B cell (primary cell): ENCODE results near the gene GBA3. TPM values are rescaled to one million over a fixed set of nuclear protein-coding genes. Genes with fewer than 3 reads are reported as not detected.

Experiments
- ATAC-seq: fragments of 200-7000 bp; cut with Tn5 transposase; one replicate; pipeline ENCODE4 v1.10.0; 2021; ENCODE audit warnings: low read depth, mild to moderate bottlenecking, moderate number of reproducible peaks, moderate library complexity
- CTCF ChIA-PET: fragments of 350-600 bp; sonication (Branson Sonifier 250); formaldehyde crosslinking; loops from one replicate; lab custom pipeline; 2021; ENCODE audit warnings: antibody characterized with exemption, inconsistent platforms; lab: Charles Lee
- POLR2A ChIA-PET: fragments of 350-600 bp; sonication (Branson Sonifier 250); formaldehyde crosslinking; loops from one replicate; lab custom pipeline; 2021; ENCODE audit warnings: antibody characterized with exemption; lab: Charles Lee
- DNase-seq: peaks from one replicate; pipeline ENCODE4 v3.0.0; 2013
- H2AFZ ChIP-seq: 2 replicates; pipeline ENCODE4 v1.6.1; 2012; ENCODE audit warnings: mild to moderate bottlenecking, low read depth, low read length; ENCODE audit not compliant: insufficient read depth, poor library complexity, severe bottlenecking
- H3K27ac ChIP-seq, 2 donors: 1 replicate in 1 of 2; 2 replicates in 1 of 2; pipeline ENCODE4 v1.5.1; 2012 to 2013; ENCODE audit warnings: low read length in 2 of 2, mild to moderate bottlenecking in 2 of 2, moderate library complexity in 1 of 2
- H3K27me3 ChIP-seq, 4 experiments: fragments of 200-600 bp in 1 of 4; sonication (generic) in 1 of 4; replicated peaks in 1 of 4; 1 replicate in 2 of 4; 2 replicates in 2 of 4; pipeline versions ENCODE4 v1.6.1 to v1.7.0; 2013 to 2016; ENCODE audit warnings: low read length in 3 of 4, mild to moderate bottlenecking in 2 of 4, mixed read lengths in 1 of 4, moderate library complexity in 1 of 4; ENCODE audit not compliant: insufficient read depth in 4 of 4, control insufficient read depth in 3 of 4; ENCODE audit errors: control extremely low read depth in 1 of 4
- H3K36me3 ChIP-seq, 2 experiments: replicated peaks in 1 of 2; 1 replicate in 1 of 2; 2 replicates in 1 of 2; pipeline versions ENCODE4 v1.6.1 to v1.7.1; 2013; ENCODE audit warnings: low read length in 1 of 2; ENCODE audit not compliant: insufficient read depth in 2 of 2, control insufficient read depth in 1 of 2; ENCODE audit errors: control extremely low read depth in 1 of 2, extremely low read depth in 1 of 2
- H3K4me1 ChIP-seq, 2 donors: fragments of 200-600 bp in 1 of 2; sonication (generic) in 1 of 2; 1 replicate in 1 of 2; 2 replicates in 1 of 2; pipeline versions ENCODE4 v1.5.1 to v1.6.1; 2013 to 2017; ENCODE audit warnings: low read length in 2 of 2; ENCODE audit not compliant: control insufficient read depth in 2 of 2, insufficient read depth in 2 of 2
- H3K4me2 ChIP-seq: replicated peaks from 2 replicates; pipeline ENCODE3; 2012; ENCODE audit warnings: mild to moderate bottlenecking, low read depth, low read length; ENCODE audit not compliant: poor library complexity, severe bottlenecking
- H3K4me3 ChIP-seq, 5 experiments: fragments of 200-600 bp in 1 of 5; sonication (generic) in 1 of 5; 1 replicate in 3 of 5; 2 replicates in 2 of 5; pipeline versions ENCODE4 v1.5.1 to v1.7.0; 2011 to 2016; ENCODE audit warnings: low read length in 4 of 5, mild to moderate bottlenecking in 4 of 5, low read depth in 2 of 5, control low read depth in 1 of 5, moderate library complexity in 1 of 5; ENCODE audit not compliant: insufficient read depth in 1 of 5; ENCODE audit errors: control extremely low read depth in 1 of 5, extremely low read depth in 1 of 5
- H3K79me2 ChIP-seq: fragments of 200-600 bp; sonication (generic); one replicate; pipeline ENCODE4 v1.6.0; 2016; ENCODE audit warnings: low read length; ENCODE audit not compliant: control insufficient read depth, insufficient read depth
- H3K9ac ChIP-seq: fragments of 200-600 bp; sonication (generic); 2 replicates; pipeline ENCODE4 v1.6.1; 2017; ENCODE audit warnings: mild to moderate bottlenecking, low read length, moderate library complexity
- H3K9me3 ChIP-seq, 3 donors: one replicate each; pipeline versions ENCODE4 v1.6.1 to v1.7.1; 2013; ENCODE audit warnings: low read length in 2 of 3; ENCODE audit not compliant: control insufficient read depth in 2 of 3, insufficient read depth in 1 of 3; ENCODE audit errors: control extremely low read depth in 1 of 3
- H4K20me1 ChIP-seq: 2 replicates; pipeline ENCODE4 v1.6.0; 2012; ENCODE audit warnings: mild to moderate bottlenecking, low read length; ENCODE audit not compliant: insufficient read depth, control insufficient read depth, poor library complexity, severe bottlenecking
- H3K27ac Mint-ChIP-seq: one replicate; pipeline ENCODE4 v1.8.0; 2021; ENCODE audit warnings: mixed read lengths
- H3K27me3 Mint-ChIP-seq: one replicate; pipeline ENCODE4 v1.8.0; 2021; ENCODE audit warnings: mixed read lengths
- H3K4me1 Mint-ChIP-seq: one replicate; pipeline ENCODE4 v1.8.0; 2021; ENCODE audit warnings: mixed read lengths
- H3K4me3 Mint-ChIP-seq: one replicate; pipeline ENCODE4 v1.8.0; 2021; ENCODE audit warnings: mixed read lengths
- H3K9me3 Mint-ChIP-seq: one replicate; pipeline ENCODE4 v1.8.0; 2022; ENCODE audit warnings: mixed read lengths; ENCODE audit not compliant: insufficient read depth
- EZH2 ChIP-seq: IDR thresholded peaks from 2 replicates; pipeline ENCODE4 v1.6.1; 2012; ENCODE audit warnings: borderline replicate concordance, low read depth, mild to moderate bottlenecking, moderate library complexity, low read length; ENCODE audit not compliant: insufficient read depth, poor library complexity, severe bottlenecking
- WGBS: methylation state at CpG from one replicate; pipeline ENCODE4 v1.1.5; 2013; ENCODE audit warnings: missing lambda C conversion rate; ENCODE audit not compliant: insufficient coverage; 5-methylcytosine and 5-hydroxymethylcytosine counted together
- intact Hi-C: fragments of 100-400 bp; cut with micrococcal nuclease; formaldehyde crosslinking; loops from one replicate; pipeline ENCODE4 v1.10.0; 2022
- polyA plus RNA-seq: library from polyadenylated mRNA; depleted of rRNA; stranded (reverse); fragments of >200 nt; gene quantifications from 2 replicates; pipeline ENCODE4 v1.2.3, GENCODE V29; 2012
- total RNA-seq, 2 donors: library from RNA; stranded (reverse); fragments of 120-200 nt in 1 of 2; gene quantifications; 1 replicate in 1 of 2; 2 replicates in 1 of 2; pipeline versions ENCODE4 v1.2.3 to v1.2.4, GENCODE V29; 2013 to 2022
- TF ChIP-seq, protein P1 (sequence below): fragments of 200-600 bp; IDR thresholded peaks from one replicate; pipeline ENCODE4 v1.8.0; 2022; ENCODE audit warnings: antibody characterized with exemption, mild to moderate bottlenecking

GBA3 gene
- total and polyA plus RNA-seq, 2 donors (not counting 1 experiment from before 2014, with no cell fraction given) = not detected

- Mint-ChIP-seq H3K9me3 (no peaks in the 10 kb centered on the region), H3K4me1 (peaks cover 19% of the 10 kb centered on the region), H3K27me3 (no peaks in the 10 kb centered on the region), H3K27ac (no peak overlapping the region), H3K4me3 (no peak overlapping the region)
- Histone ChIP-seq H3K27me3 (no peaks in the 10 kb centered on the region), H2AFZ (peak overlapping the region; percentile 17), H3K79me2 (no peaks in the 10 kb centered on the region), H3K9me3 (no peaks in the 10 kb centered on the region), H3K4me1 (peaks cover 0 to 25% of the 10 kb centered on the region in 2 donors), H3K4me2 (peak overlapping the region; percentile 17), H3K4me3 (no peak overlapping the region), H3K9ac (no peak overlapping the region), H3K36me3 (no peaks in the 10 kb centered on the region), H3K27ac (no peak overlapping the region), H4K20me1 (no peaks in the 10 kb centered on the region)
- intact Hi-C loops = no loop called here
- POLR2A ChIA-PET = no interaction called here
- CTCF ChIA-PET = interaction anchor here (1.4 kb wide), 1 partner anchor 15 kb away, joined by 3 read pairs; no protein-coding TSS in a partner anchor
- DNase-seq (no peak), ATAC-seq (no peak)
- no CpG with 5 or more reads among the region's 1 CpG for WGBS
- no peak for TF ChIP-seq EZH2
- TF ChIP-seq, protein P1, sequence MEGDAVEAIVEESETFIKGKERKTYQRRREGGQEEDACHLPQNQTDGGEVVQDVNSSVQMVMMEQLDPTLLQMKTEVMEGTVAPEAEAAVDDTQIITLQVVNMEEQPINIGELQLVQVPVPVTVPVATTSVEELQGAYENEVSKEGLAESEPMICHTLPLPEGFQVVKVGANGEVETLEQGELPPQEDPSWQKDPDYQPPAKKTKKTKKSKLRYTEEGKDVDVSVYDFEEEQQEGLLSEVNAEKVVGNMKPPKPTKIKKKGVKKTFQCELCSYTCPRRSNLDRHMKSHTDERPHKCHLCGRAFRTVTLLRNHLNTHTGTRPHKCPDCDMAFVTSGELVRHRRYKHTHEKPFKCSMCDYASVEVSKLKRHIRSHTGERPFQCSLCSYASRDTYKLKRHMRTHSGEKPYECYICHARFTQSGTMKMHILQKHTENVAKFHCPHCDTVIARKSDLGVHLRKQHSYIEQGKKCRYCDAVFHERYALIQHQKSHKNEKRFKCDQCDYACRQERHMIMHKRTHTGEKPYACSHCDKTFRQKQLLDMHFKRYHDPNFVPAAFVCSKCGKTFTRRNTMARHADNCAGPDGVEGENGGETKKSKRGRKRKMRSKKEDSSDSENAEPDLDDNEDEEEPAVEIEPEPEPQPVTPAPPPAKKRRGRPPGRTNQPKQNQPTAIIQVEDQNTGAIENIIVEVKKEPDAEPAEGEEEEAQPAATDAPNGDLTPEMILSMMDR = no peak
Observed at GRCh38 chr4:22676063-22676462, 16.7 kb upstream of the GBA3 start.

- DNase-seq (no peak), ATAC-seq (no peak)
- no peak overlapping the region for H3K9ac ChIP-seq
- no peak overlapping the region for H3K27ac ChIP-seq
- H3K4me2 ChIP-seq = no peak overlapping the region
- CTCF ChIA-PET = no interaction called here
- peaks cover 0 to 22% of the 10 kb centered on the region in 2 donors for H3K4me1 ChIP-seq
- no peaks in the 10 kb centered on the region for H3K79me2 ChIP-seq
- no peak overlapping the region for H2AFZ ChIP-seq
- Mint-ChIP-seq H3K4me3 (no peak overlapping the region), H3K9me3 (no peaks in the 10 kb centered on the region), H3K27me3 (no peaks in the 10 kb centered on the region), H3K4me1 (peaks cover 13% of the 10 kb centered on the region), H3K27ac (no peak overlapping the region)
- no peaks in the 10 kb centered on the region for H3K36me3 ChIP-seq
- H3K27me3 ChIP-seq = no peaks in the 10 kb centered on the region
- no peaks in the 10 kb centered on the region for H4K20me1 ChIP-seq
- no CpG with 5 or more reads among the region's 1 CpG for WGBS
- no peak overlapping the region for H3K4me3 ChIP-seq
- intact Hi-C loops = no loop called here
- POLR2A ChIA-PET = no interaction called here
- no peaks in the 10 kb centered on the region for H3K9me3 ChIP-seq
- TF ChIP-seq, protein P1 = no peak
- TF ChIP-seq EZH2 = no peak
Observed at GRCh38 chr4:22677780-22678179, 15.0 kb upstream of the GBA3 start.
